Neural cell (in vitro differentiated cells): ENCODE data around the gene SYT6. TPM values are rescaled to one million over a fixed set of nuclear protein-coding genes. Genes with fewer than 3 reads are reported as not detected.

Experiments used
- H2AFZ ChIP-seq: fragments of 200-600, 300-800 bp; sonication (generic), shearing (Covaris generic); 2 replicates; pipeline ENCODE4 v1.6.0; 2014; ENCODE audit warnings: low read depth, mild to moderate bottlenecking, antibody characterized with exemption, low read length, moderate library complexity
- H3F3A ChIP-seq: fragments of 200-600 bp; shearing (Covaris generic); 2 replicates; pipeline ENCODE4 v1.6.1; 2016; ENCODE audit warnings: mild to moderate bottlenecking, moderate library complexity, mixed read lengths, antibody characterized with exemption, low read length; ENCODE audit not compliant: insufficient read depth, poor library complexity, severe bottlenecking
- H3K27ac ChIP-seq: fragments of 200-600, 300-800 bp; sonication (generic), shearing (Covaris generic); 2 replicates; pipeline ENCODE4 v1.5.1; 2014; ENCODE audit warnings: mild to moderate bottlenecking, low read length, moderate library complexity
- H3K27me3 ChIP-seq: fragments of 300-800, 200-600 bp; sonication (generic), shearing (Covaris generic); 2 replicates; pipeline ENCODE4 v1.6.0; 2014; ENCODE audit warnings: mild to moderate bottlenecking, low read depth, low read length, moderate library complexity; ENCODE audit not compliant: insufficient read depth
- H3K36me3 ChIP-seq: fragments of 300-800, 200-600 bp; sonication (generic), shearing (Covaris generic); 2 replicates; pipeline ENCODE4 v1.5.1; 2014; ENCODE audit warnings: mild to moderate bottlenecking, antibody characterized with exemption, low read length, moderate library complexity; ENCODE audit not compliant: insufficient read depth
- H3K4me2 ChIP-seq: fragments of 300-800, 200-600 bp; sonication (generic), shearing (Covaris generic); 2 replicates; pipeline ENCODE4 v1.6.0; 2014; ENCODE audit warnings: mild to moderate bottlenecking, low read length
- H3K4me3 ChIP-seq: fragments of 300-800, 200-600 bp; sonication (generic), shearing (Covaris generic); 2 replicates; pipeline ENCODE4 v1.5.1; 2014; ENCODE audit warnings: mild to moderate bottlenecking, low read length, moderate library complexity
- H3K79me2 ChIP-seq: fragments of 200-600 bp; shearing (Covaris generic); replicated peaks from 2 replicates; pipeline ENCODE4 v1.6.0; 2014; ENCODE audit warnings: mild to moderate bottlenecking, low read length, moderate library complexity; ENCODE audit not compliant: insufficient read depth
- H3K9ac ChIP-seq: fragments of 300-800, 200-600 bp; sonication (generic), shearing (Covaris generic); 2 replicates; pipeline ENCODE4 v1.6.1; 2016; ENCODE audit warnings: mild to moderate bottlenecking, low read length, mixed read lengths
- H3K9me2 ChIP-seq: fragments of 200-600 bp; shearing (Covaris generic); 2 replicates; pipeline ENCODE4 v1.6.1; 2016; ENCODE audit warnings: mild to moderate bottlenecking, low read length, mixed read lengths; ENCODE audit not compliant: insufficient read depth
- H3K9me3 ChIP-seq: fragments of 200-600, 300-800 bp; sonication (generic), shearing (Covaris generic); 2 replicates; pipeline ENCODE4 v1.6.1; 2016; ENCODE audit warnings: mild to moderate bottlenecking, mixed run types, low read length, moderate library complexity, mixed read lengths
- H4K20me1 ChIP-seq: fragments of 200-600 bp; shearing (Covaris generic); 2 replicates; pipeline ENCODE4 v1.6.1; 2016; ENCODE audit warnings: mild to moderate bottlenecking, mixed run types; ENCODE audit not compliant: insufficient read depth
- EP300 ChIP-seq: fragments of 450-650 bp; conservative IDR thresholded peaks from 2 replicates; pipeline ENCODE4 v1.6.1; 2014; ENCODE audit warnings: antibody characterized with exemption, mild to moderate bottlenecking, moderate library complexity; ENCODE audit not compliant: poor library complexity, severe bottlenecking
- EZH2 ChIP-seq: fragments of 200-600, 300-800 bp; shearing (Covaris generic), sonication (generic); IDR thresholded peaks from 2 replicates; pipeline ENCODE4 v1.6.1; 2014; ENCODE audit warnings: antibody characterized with exemption, low read length, borderline replicate concordance, mild to moderate bottlenecking; ENCODE audit not compliant: insufficient read depth, poor library complexity, severe bottlenecking
- MXI1 ChIP-seq: fragments of 450-650 bp; conservative IDR thresholded peaks from 2 replicates; pipeline ENCODE4 v1.6.1; 2014; ENCODE audit warnings: antibody characterized with exemption, mild to moderate bottlenecking; ENCODE audit not compliant: poor library complexity, severe bottlenecking
- POLR2AphosphoS5 ChIP-seq: IDR thresholded peaks from 2 replicates; pipeline ENCODE4 v1.6.1; 2012
- RAD21 ChIP-seq: fragments of 450-650 bp; conservative IDR thresholded peaks from 2 replicates; pipeline ENCODE4 v1.6.1; 2014; ENCODE audit warnings: antibody characterized with exemption, mild to moderate bottlenecking, moderate library complexity
- SMC3 ChIP-seq: fragments of 450-650 bp; conservative IDR thresholded peaks from 2 replicates; pipeline ENCODE4 v1.6.1; 2014; ENCODE audit warnings: antibody characterized with exemption, mild to moderate bottlenecking, moderate library complexity; ENCODE audit not compliant: poor library complexity
- TAF1 ChIP-seq: IDR thresholded peaks from 2 replicates; pipeline ENCODE4 v1.6.1; 2012; ENCODE audit warnings: low read depth
- polyA plus RNA-seq: library from polyadenylated mRNA; depleted of rRNA; stranded (reverse); fragments of >200 nt; gene quantifications from 2 replicates; pipeline ENCODE4 v1.2.3, GENCODE V29; 2014
- TF ChIP-seq, protein P1 (sequence below): fragments of 450-650 bp; IDR thresholded peaks from 2 replicates; pipeline ENCODE4 v1.5.1; 2014; ENCODE audit warnings: antibody characterized with exemption, mild to moderate bottlenecking, moderate library complexity; ENCODE audit not compliant: poor library complexity, severe bottlenecking
- TF ChIP-seq, protein P2 (sequence below): IDR thresholded peaks from 2 replicates; pipeline ENCODE4 v1.6.1; 2012; ENCODE audit warnings: borderline replicate concordance

The SYT6 gene
- polyA plus RNA-seq, 1 donor from 2014 or later, result 8.1 TPM

DNA sequence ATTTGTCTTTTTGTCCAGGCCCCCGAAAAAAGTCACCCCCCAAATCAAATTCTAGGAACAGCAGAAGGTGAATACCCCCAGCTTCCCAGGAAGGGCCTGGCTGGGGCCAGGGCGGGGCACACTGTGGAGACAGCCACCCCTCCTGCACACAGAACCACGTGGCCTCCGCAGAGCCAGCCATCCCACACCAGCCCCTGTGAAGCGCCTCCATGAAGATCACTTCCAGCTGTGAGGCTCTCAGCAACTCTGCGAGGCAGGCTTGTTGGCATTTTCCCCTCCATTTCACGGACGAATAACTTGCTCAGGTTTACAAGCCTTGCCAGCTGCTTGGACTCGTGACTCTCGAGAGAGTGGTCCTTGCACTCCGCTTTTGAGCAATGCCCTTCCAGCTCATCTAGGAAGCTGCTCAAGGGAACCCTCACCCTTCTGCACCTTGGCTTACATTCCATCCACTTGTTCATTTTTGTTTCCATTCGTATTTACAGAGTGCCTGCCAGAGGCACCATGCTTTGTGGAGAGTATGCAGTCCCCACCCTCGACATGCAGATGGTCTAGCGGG, 48.2 kb downstream of the SYT6 start:
- Histone ChIP-seq H3K9me3 (no peaks in the 10 kb centered on the region), H3K79me2 (no peaks in the 10 kb centered on the region), H2AFZ (no peak overlapping the region), H3K4me2 (no peak overlapping the region), H3K9ac (no peak overlapping the region), H3K4me3 (no peak overlapping the region), H4K20me1 (no peaks in the 10 kb centered on the region), H3K27ac (no peak overlapping the region), H3K27me3 (no peaks in the 10 kb centered on the region), H3F3A (no peaks in the 10 kb centered on the region), H3K9me2 (no peaks in the 10 kb centered on the region), H3K36me3 (no peaks in the 10 kb centered on the region)
- TF ChIP-seq, protein P1, sequence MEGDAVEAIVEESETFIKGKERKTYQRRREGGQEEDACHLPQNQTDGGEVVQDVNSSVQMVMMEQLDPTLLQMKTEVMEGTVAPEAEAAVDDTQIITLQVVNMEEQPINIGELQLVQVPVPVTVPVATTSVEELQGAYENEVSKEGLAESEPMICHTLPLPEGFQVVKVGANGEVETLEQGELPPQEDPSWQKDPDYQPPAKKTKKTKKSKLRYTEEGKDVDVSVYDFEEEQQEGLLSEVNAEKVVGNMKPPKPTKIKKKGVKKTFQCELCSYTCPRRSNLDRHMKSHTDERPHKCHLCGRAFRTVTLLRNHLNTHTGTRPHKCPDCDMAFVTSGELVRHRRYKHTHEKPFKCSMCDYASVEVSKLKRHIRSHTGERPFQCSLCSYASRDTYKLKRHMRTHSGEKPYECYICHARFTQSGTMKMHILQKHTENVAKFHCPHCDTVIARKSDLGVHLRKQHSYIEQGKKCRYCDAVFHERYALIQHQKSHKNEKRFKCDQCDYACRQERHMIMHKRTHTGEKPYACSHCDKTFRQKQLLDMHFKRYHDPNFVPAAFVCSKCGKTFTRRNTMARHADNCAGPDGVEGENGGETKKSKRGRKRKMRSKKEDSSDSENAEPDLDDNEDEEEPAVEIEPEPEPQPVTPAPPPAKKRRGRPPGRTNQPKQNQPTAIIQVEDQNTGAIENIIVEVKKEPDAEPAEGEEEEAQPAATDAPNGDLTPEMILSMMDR, result no peak
- no peak for TF ChIP-seq RAD21
- no peak for TF ChIP-seq MXI1
- TF ChIP-seq, protein P2, sequence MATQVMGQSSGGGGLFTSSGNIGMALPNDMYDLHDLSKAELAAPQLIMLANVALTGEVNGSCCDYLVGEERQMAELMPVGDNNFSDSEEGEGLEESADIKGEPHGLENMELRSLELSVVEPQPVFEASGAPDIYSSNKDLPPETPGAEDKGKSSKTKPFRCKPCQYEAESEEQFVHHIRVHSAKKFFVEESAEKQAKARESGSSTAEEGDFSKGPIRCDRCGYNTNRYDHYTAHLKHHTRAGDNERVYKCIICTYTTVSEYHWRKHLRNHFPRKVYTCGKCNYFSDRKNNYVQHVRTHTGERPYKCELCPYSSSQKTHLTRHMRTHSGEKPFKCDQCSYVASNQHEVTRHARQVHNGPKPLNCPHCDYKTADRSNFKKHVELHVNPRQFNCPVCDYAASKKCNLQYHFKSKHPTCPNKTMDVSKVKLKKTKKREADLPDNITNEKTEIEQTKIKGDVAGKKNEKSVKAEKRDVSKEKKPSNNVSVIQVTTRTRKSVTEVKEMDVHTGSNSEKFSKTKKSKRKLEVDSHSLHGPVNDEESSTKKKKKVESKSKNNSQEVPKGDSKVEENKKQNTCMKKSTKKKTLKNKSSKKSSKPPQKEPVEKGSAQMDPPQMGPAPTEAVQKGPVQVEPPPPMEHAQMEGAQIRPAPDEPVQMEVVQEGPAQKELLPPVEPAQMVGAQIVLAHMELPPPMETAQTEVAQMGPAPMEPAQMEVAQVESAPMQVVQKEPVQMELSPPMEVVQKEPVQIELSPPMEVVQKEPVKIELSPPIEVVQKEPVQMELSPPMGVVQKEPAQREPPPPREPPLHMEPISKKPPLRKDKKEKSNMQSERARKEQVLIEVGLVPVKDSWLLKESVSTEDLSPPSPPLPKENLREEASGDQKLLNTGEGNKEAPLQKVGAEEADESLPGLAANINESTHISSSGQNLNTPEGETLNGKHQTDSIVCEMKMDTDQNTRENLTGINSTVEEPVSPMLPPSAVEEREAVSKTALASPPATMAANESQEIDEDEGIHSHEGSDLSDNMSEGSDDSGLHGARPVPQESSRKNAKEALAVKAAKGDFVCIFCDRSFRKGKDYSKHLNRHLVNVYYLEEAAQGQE, result no peak
- TF ChIP-seq TAF1, result no peak
- TF ChIP-seq EP300, result no peak
- no peak for TF ChIP-seq SMC3
- TF ChIP-seq POLR2AphosphoS5, result no peak
- no peak for TF ChIP-seq EZH2

DNA sequence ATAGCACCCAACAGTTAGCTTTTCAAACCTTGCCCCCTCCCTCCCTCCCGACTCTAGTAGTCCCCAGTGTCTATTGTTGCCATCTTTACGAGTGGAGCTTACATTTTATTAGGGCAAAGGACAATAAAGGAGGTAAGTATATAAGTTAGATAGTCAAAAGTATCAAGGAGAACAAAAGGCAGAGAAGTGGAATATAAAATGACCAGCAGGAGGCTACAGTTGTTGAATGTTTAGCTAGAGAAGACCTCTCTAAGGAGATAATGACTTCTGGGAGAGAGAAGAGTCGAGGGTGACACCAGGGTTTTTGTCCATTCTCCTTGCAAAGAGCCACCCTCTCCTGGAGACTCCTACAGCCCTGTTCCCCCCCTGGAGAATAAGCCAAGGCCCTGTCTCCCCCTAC, 48.7 kb downstream of the SYT6 start:
- Histone ChIP-seq H3K9me3 (no peaks in the 10 kb centered on the region), H3K4me3 (no peak overlapping the region), H2AFZ (no peak overlapping the region), H3K9ac (no peak overlapping the region), H3K4me2 (no peak overlapping the region), H3K9me2 (no peaks in the 10 kb centered on the region), H4K20me1 (no peaks in the 10 kb centered on the region), H3F3A (no peaks in the 10 kb centered on the region), H3K79me2 (no peaks in the 10 kb centered on the region), H3K36me3 (no peaks in the 10 kb centered on the region), H3K27me3 (no peaks in the 10 kb centered on the region), H3K27ac (no peak overlapping the region)
- TF ChIP-seq POLR2AphosphoS5, result no peak
- TF ChIP-seq EZH2, result no peak
- TF ChIP-seq, protein P2, result no peak
- TF ChIP-seq EP300, result no peak
